Neural cell (in vitro differentiated cells): ENCODE data around the gene BEND7.

ENCODE experiments used
- CTCF ChIP-seq: fragments of 450-650 bp; IDR thresholded peaks from 2 replicates; pipeline ENCODE4 v1.5.1; 2014; ENCODE audit warnings: antibody characterized with exemption, mild to moderate bottlenecking, moderate library complexity; ENCODE audit not compliant: poor library complexity, severe bottlenecking
- EZH2 ChIP-seq: fragments of 200-600, 300-800 bp; shearing (Covaris generic), sonication (generic); IDR thresholded peaks from 2 replicates; pipeline ENCODE4 v1.6.1; 2014; ENCODE audit warnings: antibody characterized with exemption, low read length, borderline replicate concordance, mild to moderate bottlenecking; ENCODE audit not compliant: insufficient read depth, poor library complexity, severe bottlenecking
- POLR2AphosphoS5 ChIP-seq: IDR thresholded peaks from 2 replicates; pipeline ENCODE4 v1.6.1; 2012
- REST ChIP-seq: IDR thresholded peaks from 2 replicates; pipeline ENCODE4 v1.6.1; 2012; ENCODE audit warnings: borderline replicate concordance

- TF ChIP-seq CTCF (no peak), EZH2 (no peak), POLR2AphosphoS5 (no peak), REST (no peak)
These were observed 87.3 kb downstream of the BEND7 start for GRCh38 chr10:13441476-13441875.
